ENCODE results near the gene SMARCA4.

The SMARCA4 gene

GRCh38 chr19:11111771-11112144 lies 150.9 kb downstream of the SMARCA4 start:
- TF ChIP-seq CTCF (IDR thresholded peaks at IDR 0.05; ENCODE audit: control insufficient read depth, insufficient read depth, low read depth, low read length, missing control alignments): no peak
- H3K4me3 ChIP-seq (ENCODE audit: control insufficient read depth, low read depth, low read length): no peak overlapping the region
- DNase-seq (ENCODE audit: low read depth): no peak
